RKO (cell line): ENCODE data around the gene WHAMM.
"Not testable (repeated sequence)": the region's sequence is repeated elsewhere in the genome, so short reads cannot be mapped to it uniquely, and the experiment has no call there.

Experiments
- DNase-seq: peaks from one replicate; pipeline ENCODE4 v3.0.0-alpha.2; 2016; ENCODE audit warnings: low spot score

Gene WHAMM

DNA sequence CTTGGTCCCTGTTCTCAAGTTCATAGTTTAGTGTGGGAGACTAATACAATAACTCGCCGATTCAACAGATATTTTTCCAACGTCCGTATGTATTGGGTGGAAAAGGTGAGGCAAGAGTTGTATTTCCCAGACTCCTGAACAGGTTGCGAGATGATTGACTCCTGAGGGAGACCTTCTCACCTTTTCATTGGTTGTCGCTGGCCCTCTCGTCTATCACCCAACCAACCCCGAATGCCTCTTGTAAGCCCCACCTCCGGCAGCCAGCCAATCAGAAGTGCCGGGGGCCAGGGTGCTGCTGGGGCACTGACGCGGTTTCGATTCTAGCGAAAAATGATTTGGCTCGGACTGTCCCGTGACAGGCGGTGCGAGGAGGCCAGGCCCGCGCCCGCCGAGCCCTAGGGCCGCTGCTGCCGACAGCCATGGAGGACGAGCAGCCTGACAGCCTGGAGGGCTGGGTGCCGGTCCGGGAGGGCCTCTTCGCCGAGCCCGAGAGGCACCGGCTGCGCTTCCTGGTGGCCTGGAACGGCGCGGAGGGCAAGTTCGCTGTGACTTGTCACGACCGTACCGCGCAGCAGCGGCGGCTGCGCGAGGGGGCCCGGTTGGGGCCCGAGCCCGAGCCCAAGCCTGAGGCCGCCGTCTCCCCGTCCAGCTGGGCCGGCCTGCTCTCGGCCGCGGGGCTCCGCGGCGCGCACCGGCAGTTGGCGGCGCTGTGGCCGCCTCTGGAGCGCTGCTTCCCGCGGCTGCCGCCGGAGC, at the start of gene WHAMM:
WHAMM (plus strand) TSS at position 321 of the 753 bp plus-strand sequence; CDS start at position 420, 99 bp downstream.
- peak; percentile 98 for DNase-seq

DNA sequence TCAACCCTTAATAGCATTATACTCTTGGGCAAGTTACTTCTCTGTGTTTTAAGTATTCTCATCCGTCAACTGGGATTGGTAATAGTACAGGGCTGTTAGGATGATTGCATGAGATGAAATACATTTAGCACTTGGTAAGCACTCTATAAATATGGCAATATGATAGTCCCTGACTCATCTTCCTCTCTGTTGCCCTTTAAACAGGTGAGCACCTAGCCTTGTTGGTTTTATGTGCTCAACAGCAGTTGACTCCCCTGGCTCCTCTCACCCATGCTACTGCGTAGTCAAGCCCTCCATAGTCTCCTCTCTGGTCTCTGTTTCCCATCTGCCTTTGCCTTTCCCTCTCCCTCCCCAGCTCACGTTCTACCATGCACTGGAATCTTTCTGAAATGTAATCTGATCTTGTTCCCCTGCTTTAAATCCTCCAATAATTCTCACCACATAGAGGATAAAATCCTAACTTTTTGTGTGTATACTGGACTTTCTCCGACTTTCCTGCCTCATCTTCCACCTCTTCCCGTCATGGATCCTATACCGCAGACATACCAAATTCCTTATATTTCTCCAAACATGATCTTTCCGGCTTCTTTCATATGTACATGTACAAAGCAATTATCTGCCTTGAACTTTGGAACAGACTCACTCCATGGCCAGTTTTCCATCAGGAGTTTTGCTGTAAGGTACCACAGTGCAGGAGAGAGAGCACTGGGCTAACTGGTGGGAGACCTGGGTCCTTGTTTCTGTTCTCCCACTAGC, 45.9 kb upstream of the WHAMM start:
- no peak for DNase-seq

DNA sequence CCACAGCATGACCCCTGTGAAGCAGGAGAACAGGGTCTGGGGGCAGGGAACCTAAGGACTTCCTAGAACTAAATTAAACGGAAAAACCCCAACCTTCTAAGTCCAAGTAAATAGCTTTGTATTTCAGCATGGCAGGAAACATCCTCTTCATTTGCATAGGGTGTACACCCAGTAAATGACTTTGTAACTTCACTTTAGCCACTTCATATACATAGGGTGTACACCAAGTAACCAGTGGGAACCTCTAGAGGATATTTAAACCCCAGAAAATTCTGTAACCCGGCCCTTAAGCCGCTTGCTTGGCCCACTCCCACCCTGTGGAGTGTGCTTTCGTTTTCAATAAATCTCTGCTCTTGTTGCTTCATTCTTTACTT, 45.3 kb upstream of the WHAMM start:
- DNase-seq, result no peak

DNA sequence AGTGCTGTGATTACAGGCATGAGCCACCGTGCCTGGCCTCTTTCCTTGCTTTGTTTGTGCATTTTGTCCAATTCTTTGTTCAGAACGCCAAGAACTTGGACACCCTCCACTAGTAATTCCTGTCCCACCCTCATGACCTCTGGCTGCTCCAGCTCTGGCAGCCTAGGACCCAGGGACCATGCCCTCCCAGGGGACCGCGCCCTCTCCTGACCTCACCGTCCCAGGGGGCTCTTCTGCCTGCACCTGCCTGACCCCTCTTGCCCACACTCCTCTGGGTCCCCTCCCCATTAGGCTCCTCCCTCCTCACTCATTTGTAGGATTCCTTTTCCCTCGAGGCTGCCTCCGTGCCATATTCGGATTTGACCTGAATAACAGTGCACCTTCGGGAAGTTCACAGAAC, 44.7 kb upstream of the WHAMM start:
- no peak for DNase-seq

DNA sequence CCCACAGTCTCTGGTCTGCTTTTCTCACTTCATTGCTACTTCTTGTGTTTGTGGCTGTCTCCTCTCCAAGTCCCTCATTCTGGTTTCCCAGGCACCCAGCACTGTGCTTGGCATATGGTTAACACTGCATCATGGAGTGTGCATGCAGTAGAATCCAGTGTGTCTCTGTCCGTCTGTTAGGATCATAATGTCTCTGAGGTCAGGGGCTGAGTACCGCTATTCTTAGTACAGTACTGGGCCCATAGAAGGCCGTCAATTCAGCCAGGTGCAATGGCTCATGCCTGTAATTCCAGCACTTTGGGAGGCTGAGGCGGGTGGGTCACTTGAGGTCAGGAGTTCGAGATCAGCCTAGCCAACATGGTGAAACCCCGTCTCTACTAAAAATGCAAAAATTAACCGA, 43.2 kb upstream of the WHAMM start:
- DNase-seq, result not testable (repeated sequence)

DNA sequence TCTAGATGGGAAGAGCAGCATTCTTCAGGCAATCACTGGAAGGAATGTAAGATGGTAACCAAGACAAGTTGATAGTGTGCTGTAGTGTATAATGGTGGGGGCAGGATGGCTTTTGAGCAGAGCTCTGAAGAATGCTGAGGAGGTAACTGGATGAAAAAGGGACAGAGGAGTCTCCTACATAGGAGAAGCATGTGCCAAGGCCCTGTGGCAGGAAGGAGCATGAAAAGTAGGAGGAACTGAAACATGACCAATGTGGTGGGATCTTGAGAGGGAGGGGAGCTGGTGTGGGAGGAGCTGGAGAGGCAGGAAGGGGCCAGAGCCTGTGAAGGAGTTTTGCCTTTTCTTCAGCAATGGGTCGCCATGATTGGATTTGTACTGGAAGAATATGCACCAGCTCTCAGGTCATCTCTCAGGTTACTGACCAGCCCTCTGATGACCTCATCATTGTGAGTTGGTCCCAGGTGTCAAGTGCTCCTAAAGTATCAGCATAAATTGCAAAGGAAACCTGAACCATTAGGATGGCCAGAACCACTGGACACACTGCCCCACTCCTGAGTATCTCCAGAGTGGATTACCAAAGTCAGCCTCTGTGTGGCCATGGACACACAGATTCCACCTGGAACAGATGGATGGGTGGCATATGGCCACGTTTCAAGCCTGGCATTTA, 42.1 kb upstream of the WHAMM start:
- no peak for DNase-seq

- no peak for DNase-seq
Observed at GRCh38 chr15:82768414-82769054, 40.9 kb upstream of the WHAMM start.

GRCh38 chr15:82771789-82772607, 37.4 kb upstream of the WHAMM start:
- no peak for DNase-seq

DNA sequence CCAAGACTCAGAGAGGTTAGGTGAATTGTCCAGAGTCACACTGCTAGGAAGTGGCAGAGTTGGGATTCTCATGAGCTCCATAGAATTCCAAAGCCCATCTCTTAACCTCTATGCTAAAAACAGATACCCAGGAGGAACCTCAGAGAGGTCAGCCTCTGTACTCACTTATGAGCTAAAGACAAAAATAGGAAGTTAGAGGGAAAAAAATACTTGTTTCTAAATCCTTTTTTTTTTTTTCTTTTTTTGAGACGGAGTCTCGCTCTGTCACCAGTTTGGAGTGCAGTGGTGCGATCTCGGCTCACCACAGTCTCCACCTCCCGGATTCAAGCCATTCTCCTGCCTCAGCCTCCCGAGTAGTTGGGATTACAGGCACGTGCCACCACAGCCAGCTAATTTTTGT, 34.9 kb upstream of the WHAMM start:
- no peak for DNase-seq

- DNase-seq, result no peak
Observed at GRCh38 chr15:82778755-82779154, 30.7 kb upstream of the WHAMM start.

- DNase-seq, result no peak
Observed at GRCh38 chr15:82781349-82781748, 28.1 kb upstream of the WHAMM start.

DNA sequence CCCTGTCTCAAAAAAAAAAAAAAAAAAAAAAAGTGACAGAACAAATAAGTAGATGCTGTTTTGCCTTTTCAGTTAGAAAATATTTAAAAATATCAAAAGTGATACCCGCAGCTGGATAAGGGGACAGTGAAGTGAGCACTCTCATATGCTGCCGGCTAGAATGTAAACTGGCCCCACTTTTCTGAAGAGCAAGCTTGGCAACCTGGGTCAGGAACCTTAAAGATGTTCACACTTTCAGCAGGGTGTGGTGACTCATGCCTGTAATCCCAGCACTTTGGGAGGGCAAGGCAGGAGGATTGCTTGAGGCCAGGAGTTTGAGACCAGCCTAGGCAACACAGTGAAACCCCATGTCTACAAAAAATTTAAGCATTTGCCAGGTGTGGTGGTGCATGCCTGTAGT, 20.9 kb upstream of the WHAMM start:
- no peak for DNase-seq

- DNase-seq, result no peak
Observed at GRCh38 chr15:82789491-82789890, 19.9 kb upstream of the WHAMM start.

DNA sequence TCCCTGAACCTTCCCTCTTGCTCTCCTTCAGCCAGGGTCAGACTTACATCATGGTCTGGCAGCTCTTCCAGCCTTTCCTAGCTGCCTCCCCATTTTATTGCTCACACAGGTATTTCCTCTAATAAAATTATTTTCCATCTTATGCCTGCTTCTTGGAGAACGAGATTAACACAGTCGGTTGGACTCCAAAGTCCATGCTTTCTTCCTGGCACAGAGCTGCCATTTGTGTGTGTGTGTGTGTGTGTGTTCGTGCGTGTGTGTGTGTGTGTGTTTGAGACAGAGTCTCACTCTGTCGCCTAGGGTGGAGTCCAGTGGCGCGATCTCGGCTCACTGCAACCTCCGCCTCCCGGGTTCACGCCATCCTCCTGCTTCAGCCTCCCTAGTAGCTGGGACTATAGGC, 19.1 kb upstream of the WHAMM start:
- no peak for DNase-seq

GRCh38 chr15:82792068-82792467, 17.4 kb upstream of the WHAMM start:
- no peak for DNase-seq

DNA sequence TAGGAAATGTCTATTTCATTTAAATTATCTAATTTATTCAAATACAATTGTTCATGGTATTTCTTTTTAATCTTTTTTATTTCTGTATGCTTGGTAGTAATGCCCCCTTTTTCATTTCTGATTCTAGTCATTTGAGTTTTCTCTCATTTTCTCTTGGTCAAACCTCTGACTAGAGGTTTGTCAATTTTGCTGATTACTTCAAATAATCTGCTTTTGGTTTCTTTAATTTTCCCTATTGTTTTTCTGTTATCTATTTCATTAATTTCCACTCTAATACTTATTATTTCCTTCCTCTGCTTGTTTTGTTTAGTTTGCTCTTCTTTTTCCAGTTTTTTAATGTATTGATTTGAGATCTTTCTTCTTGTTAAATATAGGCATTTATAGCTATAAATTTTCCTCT, 15.7 kb upstream of the WHAMM start:
- no peak for DNase-seq

DNA sequence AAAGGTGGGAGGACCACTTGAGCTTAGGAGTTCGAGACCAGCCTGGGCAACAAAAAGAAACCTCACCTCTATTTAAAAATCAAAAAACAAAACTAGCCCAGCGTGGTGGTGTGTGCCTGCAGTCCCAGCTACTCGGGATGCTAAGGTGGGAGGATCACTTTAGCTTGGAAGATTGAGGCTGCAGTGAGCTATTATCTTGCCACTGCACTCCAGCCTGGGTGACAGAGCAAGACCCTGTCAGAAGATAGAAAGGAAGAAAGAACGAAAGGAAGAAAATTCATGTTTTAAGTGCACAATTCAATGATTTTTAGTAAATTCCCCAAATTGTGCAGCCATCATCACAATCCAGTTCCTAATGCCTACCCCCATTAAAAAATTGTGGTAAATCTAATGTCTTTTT, 11.3 kb upstream of the WHAMM start:
- no peak for DNase-seq

GRCh38 chr15:82798531-82799166, 10.8 kb upstream of the WHAMM start:
- no peak for DNase-seq

- DNase-seq, result no peak
Observed at GRCh38 chr15:82799183-82799841, 10.1 kb upstream of the WHAMM start.

GRCh38 chr15:82802497-82802896, 6.9 kb upstream of the WHAMM start:
- DNase-seq, result no peak
